ENCODE measurements around the gene NEK10.

The NEK10 gene

DNA sequence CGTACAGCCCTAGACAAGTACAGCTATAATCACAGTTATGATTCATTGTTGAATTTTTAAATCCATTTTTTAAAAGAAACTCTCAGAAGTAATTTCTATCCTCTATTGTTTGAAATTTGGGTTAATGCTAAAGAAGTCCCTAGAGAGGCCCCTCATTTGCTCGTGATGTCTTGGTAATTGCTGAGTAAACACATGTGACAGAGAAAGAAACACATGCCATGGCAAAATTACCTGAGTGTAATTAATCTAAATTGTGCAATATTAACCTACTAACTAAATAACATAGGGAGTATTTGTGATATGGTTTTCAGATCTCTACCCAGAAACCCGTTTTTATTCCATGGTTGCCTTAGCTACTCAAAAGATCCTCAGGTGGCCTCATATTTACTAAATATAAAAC is 10.8 kb downstream of the NEK10 start:
- TF ChIP-seq, protein P1, sequence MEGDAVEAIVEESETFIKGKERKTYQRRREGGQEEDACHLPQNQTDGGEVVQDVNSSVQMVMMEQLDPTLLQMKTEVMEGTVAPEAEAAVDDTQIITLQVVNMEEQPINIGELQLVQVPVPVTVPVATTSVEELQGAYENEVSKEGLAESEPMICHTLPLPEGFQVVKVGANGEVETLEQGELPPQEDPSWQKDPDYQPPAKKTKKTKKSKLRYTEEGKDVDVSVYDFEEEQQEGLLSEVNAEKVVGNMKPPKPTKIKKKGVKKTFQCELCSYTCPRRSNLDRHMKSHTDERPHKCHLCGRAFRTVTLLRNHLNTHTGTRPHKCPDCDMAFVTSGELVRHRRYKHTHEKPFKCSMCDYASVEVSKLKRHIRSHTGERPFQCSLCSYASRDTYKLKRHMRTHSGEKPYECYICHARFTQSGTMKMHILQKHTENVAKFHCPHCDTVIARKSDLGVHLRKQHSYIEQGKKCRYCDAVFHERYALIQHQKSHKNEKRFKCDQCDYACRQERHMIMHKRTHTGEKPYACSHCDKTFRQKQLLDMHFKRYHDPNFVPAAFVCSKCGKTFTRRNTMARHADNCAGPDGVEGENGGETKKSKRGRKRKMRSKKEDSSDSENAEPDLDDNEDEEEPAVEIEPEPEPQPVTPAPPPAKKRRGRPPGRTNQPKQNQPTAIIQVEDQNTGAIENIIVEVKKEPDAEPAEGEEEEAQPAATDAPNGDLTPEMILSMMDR (conservative IDR thresholded peaks at IDR 0.05): no peak
- no peak for TF ChIP-seq ZFX (IDR thresholded peaks at IDR 0.05)
- H3K27ac ChIP-seq: no peak overlapping the region

DNA sequence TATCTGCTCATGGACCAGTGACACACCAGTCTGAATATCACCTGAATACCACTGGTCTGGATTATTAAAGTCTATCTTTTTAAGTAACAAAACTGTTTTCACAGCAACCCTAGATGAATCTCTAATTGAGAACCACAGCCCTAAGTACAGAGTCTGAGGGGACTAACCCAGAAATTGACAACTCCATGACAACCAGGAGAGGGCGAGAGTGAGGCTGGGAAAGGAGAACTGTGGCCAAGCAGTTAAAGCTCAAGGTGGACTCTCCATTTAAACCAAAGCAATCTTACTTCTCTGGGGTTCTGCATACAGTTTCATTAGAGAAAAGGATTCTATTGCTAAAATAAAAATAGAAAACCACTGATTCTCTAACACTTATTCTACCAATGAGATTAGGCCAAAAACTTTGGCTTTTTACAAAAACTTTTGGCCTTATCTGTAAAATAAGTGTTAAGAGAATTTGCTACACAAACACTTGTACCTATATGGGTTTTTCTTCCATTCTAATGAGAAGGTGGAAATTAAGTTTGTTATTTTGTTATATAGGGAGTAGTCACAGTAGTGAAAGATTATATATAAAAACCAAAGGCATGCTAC is 11.4 kb downstream of the NEK10 start:
- H3K27ac ChIP-seq: no peak overlapping the region
- no peak for TF ChIP-seq ZFX (IDR thresholded peaks at IDR 0.05)
- TF ChIP-seq, protein P1 (conservative IDR thresholded peaks at IDR 0.05): peak; percentile 78

DNA sequence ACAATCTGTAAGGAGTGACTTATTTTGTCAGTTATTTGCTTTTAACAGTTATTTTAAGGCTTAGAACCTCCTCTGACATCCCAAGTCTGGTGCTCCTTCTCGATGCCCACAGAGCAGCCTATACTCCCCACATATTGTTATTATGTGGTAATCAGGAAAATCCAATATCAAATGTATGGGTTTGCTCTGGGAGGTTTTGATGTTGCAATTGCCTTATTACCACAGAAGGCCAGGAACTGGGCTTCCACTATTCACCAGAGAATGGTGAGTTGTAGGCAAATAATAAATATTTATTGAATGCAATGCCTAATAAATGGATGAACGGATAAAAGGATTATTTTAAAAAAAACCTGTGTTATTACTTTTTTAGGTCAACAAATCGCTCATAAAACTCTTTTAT is 12.2 kb downstream of the NEK10 start:
- TF ChIP-seq ZFX (IDR thresholded peaks at IDR 0.05): no peak
- TF ChIP-seq, protein P1 (conservative IDR thresholded peaks at IDR 0.05): no peak

DNA sequence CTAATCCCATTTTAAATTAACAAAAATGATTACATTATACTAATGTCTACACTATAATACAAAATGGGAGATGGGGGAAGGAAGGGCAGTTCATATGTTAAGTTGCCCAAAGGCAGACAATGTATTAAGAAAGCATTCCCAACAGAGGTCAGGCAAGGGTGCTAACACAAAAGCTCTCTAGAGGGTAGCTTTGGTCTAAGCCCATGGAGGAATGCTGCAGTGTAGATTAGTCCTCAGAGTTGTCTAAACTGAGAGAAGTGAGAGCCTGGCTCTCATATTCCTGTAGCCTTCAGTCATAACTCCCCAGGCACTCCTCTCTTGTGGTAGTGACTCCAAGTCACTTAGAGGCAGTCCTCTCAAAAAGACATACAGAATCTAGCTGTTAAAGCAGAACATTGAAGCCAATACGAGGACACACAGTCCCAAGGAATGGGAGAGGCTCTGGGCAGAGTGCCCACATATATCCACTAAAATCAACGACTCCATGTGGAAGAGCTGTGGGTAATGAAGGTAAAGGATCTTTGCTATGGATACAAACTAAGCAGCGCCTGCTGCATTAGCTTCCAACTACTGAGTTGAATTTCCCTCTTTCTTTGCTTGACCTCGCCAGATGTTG is 14.5 kb downstream of the NEK10 start:
- no peak for TF ChIP-seq ZFX (IDR thresholded peaks at IDR 0.05)
- TF ChIP-seq, protein P1 (conservative IDR thresholded peaks at IDR 0.05): no peak
- H3K27ac ChIP-seq: peak overlapping the region; percentile 42; the same call in 1 of the 2 replicates

More for the DNA sequence above, 12.2 kb downstream of the NEK10 start:
- no peak overlapping the region for H3K27ac ChIP-seq

DNA sequence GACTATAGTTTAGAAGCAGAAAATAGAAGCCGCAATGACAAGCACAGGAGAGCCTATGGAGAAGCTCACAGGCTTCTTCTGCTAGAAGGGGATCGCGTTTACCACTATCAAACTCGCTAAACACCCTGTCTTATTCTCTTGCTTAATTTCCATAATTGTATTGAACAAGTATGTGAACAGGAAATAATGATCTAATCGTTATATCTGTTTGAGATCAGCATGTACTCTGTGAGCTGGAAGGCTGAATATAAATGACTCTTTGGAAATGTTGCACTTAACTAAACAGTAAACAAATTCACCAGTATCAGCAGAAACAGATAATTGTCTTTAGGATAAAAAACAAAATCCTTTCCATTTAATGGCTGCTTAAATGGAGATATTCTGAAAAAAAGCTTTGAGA is 15.0 kb downstream of the NEK10 start:
- TF ChIP-seq ZFX (IDR thresholded peaks at IDR 0.05): no peak
- TF ChIP-seq, protein P1 (conservative IDR thresholded peaks at IDR 0.05): no peak

DNA sequence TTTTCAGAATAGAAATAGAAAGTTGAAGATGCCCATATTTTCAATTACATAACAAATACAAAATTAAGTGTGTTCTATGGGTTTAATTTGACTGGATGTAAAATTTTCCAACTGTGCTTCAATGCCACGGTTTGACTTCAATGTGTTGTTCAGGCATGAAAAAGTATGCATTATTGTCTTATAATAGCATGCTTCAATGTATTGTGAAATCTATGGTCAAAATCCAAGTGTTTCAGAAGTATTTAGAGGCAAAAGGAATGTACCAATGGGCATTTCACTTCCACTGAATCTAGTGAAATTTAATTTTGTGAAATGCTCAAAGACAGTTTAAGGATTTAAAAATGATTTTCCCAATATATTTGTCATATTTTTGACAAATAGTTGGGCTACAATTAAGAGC is 16.0 kb downstream of the NEK10 start:
- H3K27ac ChIP-seq: no peak overlapping the region
- no peak for TF ChIP-seq ZFX (IDR thresholded peaks at IDR 0.05)
- TF ChIP-seq, protein P1 (conservative IDR thresholded peaks at IDR 0.05): no peak

More for the DNA sequence above, 15.0 kb downstream of the NEK10 start:
- no peak overlapping the region for H3K27ac ChIP-seq

DNA sequence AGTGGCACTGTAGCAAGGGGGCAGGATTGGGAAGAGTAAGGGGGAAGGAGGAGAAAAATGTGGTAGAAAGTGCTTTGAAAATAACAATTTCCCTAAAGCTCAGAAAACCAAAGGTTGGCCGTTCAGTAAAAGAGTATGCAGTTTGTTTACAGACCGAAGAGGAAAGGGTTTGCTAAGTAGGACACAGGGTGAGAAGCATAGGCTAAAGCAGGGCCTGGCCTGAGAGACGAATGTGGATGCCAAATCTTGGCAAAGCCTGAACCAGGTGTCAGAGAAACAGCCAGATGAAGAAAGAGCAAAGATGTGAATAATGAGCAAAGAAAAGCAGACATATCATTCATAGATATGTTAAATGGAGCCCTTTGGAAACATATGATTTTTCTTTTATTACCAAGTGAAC is 17.1 kb downstream of the NEK10 start:
- no peak overlapping the region for H3K27ac ChIP-seq
- no peak for TF ChIP-seq ZFX (IDR thresholded peaks at IDR 0.05)
- TF ChIP-seq, protein P1 (conservative IDR thresholded peaks at IDR 0.05): no peak

Measured in C4-2B (cell line).